Trophoblast cell (in vitro differentiated cells and primary cell): Measurements from ENCODE around the gene ACOX1.

Experiments
- DNase-seq, 2 donors: peaks; one replicate each; pipeline ENCODE4 v3.0.0-alpha.2; 2016
- H2AFZ ChIP-seq: 2 replicates; pipeline ENCODE4 v1.6.1; 2013; ENCODE audit warnings: low read length, moderate library complexity, mild to moderate bottlenecking; ENCODE audit not compliant: insufficient read depth, poor library complexity
- H2AK5ac ChIP-seq: 2 replicates; pipeline ENCODE4 v1.6.1; 2013; ENCODE audit warnings: mild to moderate bottlenecking, low read length
- H2BK120ac ChIP-seq: 2 replicates; pipeline ENCODE4 v1.6.1; 2013; ENCODE audit warnings: low read length, mild to moderate bottlenecking, moderate library complexity; ENCODE audit not compliant: insufficient read depth, poor library complexity
- H2BK12ac ChIP-seq: 2 replicates; pipeline ENCODE4 v1.6.1; 2013; ENCODE audit warnings: mild to moderate bottlenecking, low read length, moderate library complexity
- H2BK5ac ChIP-seq: 2 replicates; pipeline ENCODE4 v1.6.1; 2013; ENCODE audit warnings: low read length, low read depth, moderate library complexity, mild to moderate bottlenecking; ENCODE audit not compliant: poor library complexity
- H3K14ac ChIP-seq: 2 replicates; pipeline ENCODE4 v1.6.1; 2013; ENCODE audit warnings: mild to moderate bottlenecking, low read length
- H3K18ac ChIP-seq: 2 replicates; pipeline ENCODE4 v1.6.1; 2013; ENCODE audit warnings: mild to moderate bottlenecking, low read length
- H3K23ac ChIP-seq: 2 replicates; pipeline ENCODE4 v1.6.1; 2013; ENCODE audit warnings: low read length
- H3K27ac ChIP-seq: 2 replicates; pipeline ENCODE4 v1.5.1; 2013; ENCODE audit warnings: low read depth, mild to moderate bottlenecking, inconsistent platforms, low read length, moderate library complexity
- H3K27me3 ChIP-seq: 2 replicates; pipeline ENCODE4 v1.6.1; 2013; ENCODE audit warnings: inconsistent platforms, mild to moderate bottlenecking, low read length, moderate library complexity; ENCODE audit not compliant: insufficient read depth
- H3K36me3 ChIP-seq, 2 experiments: 1 replicate in 1 of 2; 2 replicates in 1 of 2; pipeline ENCODE4 v1.6.1; 2013; ENCODE audit warnings: low read length in 2 of 2, mild to moderate bottlenecking in 2 of 2, moderate library complexity in 1 of 2; ENCODE audit not compliant: insufficient read depth in 2 of 2, control insufficient read depth in 1 of 2
- H3K4ac ChIP-seq: 2 replicates; pipeline ENCODE4 v1.6.1; 2013; ENCODE audit warnings: low read depth, mild to moderate bottlenecking, low read length, moderate library complexity
- H3K4me1 ChIP-seq, 2 experiments: 1 replicate in 1 of 2; 2 replicates in 1 of 2; pipeline ENCODE4 v1.6.1; 2013; ENCODE audit warnings: low read length in 2 of 2, mild to moderate bottlenecking in 2 of 2, moderate library complexity in 1 of 2; ENCODE audit not compliant: insufficient read depth in 2 of 2, control insufficient read depth in 1 of 2
- H3K4me2 ChIP-seq: 2 replicates; pipeline ENCODE4 v1.6.1; 2013; ENCODE audit warnings: inconsistent platforms, mild to moderate bottlenecking, low read length, moderate library complexity
- H3K4me3 ChIP-seq: 2 replicates; pipeline ENCODE4 v1.5.1; 2013; ENCODE audit warnings: mild to moderate bottlenecking, low read depth, low read length, inconsistent platforms
- H3K79me1 ChIP-seq: one replicate; pipeline ENCODE4 v1.6.1; 2013; ENCODE audit warnings: low read length
- H3K79me2 ChIP-seq: 2 replicates; pipeline ENCODE4 v1.6.1; 2013; ENCODE audit warnings: low read length, mild to moderate bottlenecking; ENCODE audit not compliant: control insufficient read depth, insufficient read depth, poor library complexity
- H3K9ac ChIP-seq: 2 replicates; pipeline ENCODE4 v1.6.1; 2013; ENCODE audit warnings: mild to moderate bottlenecking, low read length
- H3K9me3 ChIP-seq: 2 replicates; pipeline ENCODE4 v1.6.1; 2013; ENCODE audit warnings: low read depth, mild to moderate bottlenecking, control low read depth, inconsistent platforms, low read length; ENCODE audit not compliant: insufficient read depth
- H4K12ac ChIP-seq: 2 replicates; pipeline ENCODE4 v1.6.1; 2013; ENCODE audit warnings: low read depth, mild to moderate bottlenecking, low read length, moderate library complexity
- H4K8ac ChIP-seq: 2 replicates; pipeline ENCODE4 v1.6.1; 2013; ENCODE audit warnings: low read depth, mild to moderate bottlenecking, low read length, moderate library complexity
- H4K91ac ChIP-seq: one replicate; pipeline ENCODE4 v1.6.1; 2013; ENCODE audit warnings: low read depth, mild to moderate bottlenecking, low read length, moderate library complexity
- WGBS: extraction: QIAGEN DNeasy Blood & Tissue Kit; methylation state at CpG from one replicate; pipeline ENCODE4 v1.1.7; 2013; ENCODE audit warnings: missing lambda C conversion rate; ENCODE audit not compliant: insufficient read length, insufficient coverage; ENCODE audit errors: extremely low coverage; 5-methylcytosine and 5-hydroxymethylcytosine counted together

ACOX1 gene

GRCh38 chr17:76014925-76015261 is 35.9 kb upstream of the ACOX1 start:
- H3K9me3 ChIP-seq: no peaks in the 10 kb centered on the region
- H2AFZ ChIP-seq: no peak overlapping the region
- H4K91ac ChIP-seq: no peak overlapping the region
- no peak overlapping the region for H3K4me3 ChIP-seq
- H3K14ac ChIP-seq: no peak overlapping the region
- no peak overlapping the region for H3K23ac ChIP-seq
- DNase-seq: no peak
- H2BK5ac ChIP-seq: no peak overlapping the region
- no peaks in the 10 kb centered on the region for H3K79me2 ChIP-seq
- H3K9ac ChIP-seq: no peak overlapping the region
- H3K27ac ChIP-seq: no peak overlapping the region
- H3K27me3 ChIP-seq: no peaks in the 10 kb centered on the region
- no peak overlapping the region for H2AK5ac ChIP-seq
- no peak overlapping the region for H2BK12ac ChIP-seq
- H3K36me3 ChIP-seq: no peaks in the 10 kb centered on the region
- no peak overlapping the region for H3K4me2 ChIP-seq
- H3K79me1 ChIP-seq: no peaks in the 10 kb centered on the region
- WGBS: no CpG with 5 or more reads among the region's 26 CpGs
- H4K8ac ChIP-seq: no peak overlapping the region
- H2BK120ac ChIP-seq: no peak overlapping the region
- H3K4ac ChIP-seq: no peak overlapping the region
- no peak overlapping the region for H3K18ac ChIP-seq
- no peak overlapping the region for H4K12ac ChIP-seq
- H3K4me1 ChIP-seq: peaks cover 5 to 7% of the 10 kb centered on the region in 2 experiments

- Histone ChIP-seq H2AFZ (no peak overlapping the region), H2BK12ac (no peak overlapping the region), H3K23ac (no peak overlapping the region), H3K4me2 (no peak overlapping the region), H3K4me3 (no peak overlapping the region), H3K27me3 (no peaks in the 10 kb centered on the region), H3K14ac (no peak overlapping the region), H4K8ac (no peak overlapping the region), H3K4ac (no peak overlapping the region), H2BK120ac (no peak overlapping the region), H2AK5ac (no peak overlapping the region), H3K36me3 (no peaks in the 10 kb centered on the region), H2BK5ac (no peak overlapping the region), H3K9me3 (peaks cover 2% of the 10 kb centered on the region), H3K79me2 (no peaks in the 10 kb centered on the region), H3K18ac (no peak overlapping the region), H4K12ac (no peak overlapping the region), H3K9ac (no peak overlapping the region), H3K79me1 (no peaks in the 10 kb centered on the region), H3K27ac (no peak overlapping the region), H3K4me1 (peaks cover 5 to 7% of the 10 kb centered on the region in 2 experiments), H4K91ac (no peak overlapping the region)
- DNase-seq: peak; percentile 99
- no CpG with 5 or more reads among the region's 19 CpGs for WGBS
Observed at GRCh38 chr17:76014100-76014924, 35.3 kb upstream of the ACOX1 start.

GRCh38 chr17:76013377-76013932 is 34.5 kb upstream of the ACOX1 start:
- Histone ChIP-seq H3K9ac (no peak overlapping the region), H3K18ac (no peak overlapping the region), H3K4me3 (no peak overlapping the region), H3K4ac (no peak overlapping the region), H3K27ac (no peak overlapping the region), H2BK12ac (no peak overlapping the region), H3K79me1 (no peaks in the 10 kb centered on the region), H3K79me2 (no peaks in the 10 kb centered on the region), H2AK5ac (no peak overlapping the region), H3K14ac (no peak overlapping the region), H3K36me3 (no peaks in the 10 kb centered on the region), H2AFZ (no peak overlapping the region), H2BK120ac (no peak overlapping the region), H3K23ac (no peak overlapping the region), H3K4me2 (no peak overlapping the region), H4K8ac (no peak overlapping the region), H3K4me1 (peaks cover 5 to 7% of the 10 kb centered on the region in 2 experiments), H4K91ac (no peak overlapping the region), H2BK5ac (no peak overlapping the region), H4K12ac (no peak overlapping the region), H3K9me3 (peaks cover 2% of the 10 kb centered on the region), H3K27me3 (no peaks in the 10 kb centered on the region)
- DNase-seq: no peak
- WGBS: no CpG with 5 or more reads among the region's 15 CpGs

GRCh38 chr17:76011951-76012350 is 33.0 kb upstream of the ACOX1 start:
- no peak overlapping the region for H3K9ac ChIP-seq
- H3K4me1 ChIP-seq: peaks cover 5 to 7% of the 10 kb centered on the region in 2 experiments
- no peak overlapping the region for H3K18ac ChIP-seq
- H3K14ac ChIP-seq: no peak overlapping the region
- no peaks in the 10 kb centered on the region for H3K36me3 ChIP-seq
- no peak overlapping the region for H3K27ac ChIP-seq
- no peak overlapping the region for H2BK5ac ChIP-seq
- no peak for DNase-seq
- H2AK5ac ChIP-seq: no peak overlapping the region
- WGBS: no CpG with 5 or more reads among the region's 5 CpGs
- no peak overlapping the region for H3K4me3 ChIP-seq
- no peak overlapping the region for H4K91ac ChIP-seq
- H3K27me3 ChIP-seq: no peaks in the 10 kb centered on the region
- H4K8ac ChIP-seq: no peak overlapping the region
- H3K79me2 ChIP-seq: no peaks in the 10 kb centered on the region
- H3K4ac ChIP-seq: no peak overlapping the region
- H3K79me1 ChIP-seq: no peaks in the 10 kb centered on the region
- H3K4me2 ChIP-seq: no peak overlapping the region
- H2AFZ ChIP-seq: no peak overlapping the region
- H2BK120ac ChIP-seq: no peak overlapping the region
- no peak overlapping the region for H3K23ac ChIP-seq
- no peak overlapping the region for H2BK12ac ChIP-seq
- no peak overlapping the region for H4K12ac ChIP-seq
- peaks cover 2% of the 10 kb centered on the region for H3K9me3 ChIP-seq
